Large intestine (tissue), 3 donors: Measurements from ENCODE around the gene MBNL2. TPM values are rescaled to one million over a fixed set of nuclear protein-coding genes. Genes with fewer than 3 reads are reported as not detected.

Experiments used
- DNase-seq, 2 donors: peaks; one replicate each; pipeline versions ENCODE4 v3.0.0 to v3.0.0-alpha.2; 2013
- H3K27ac ChIP-seq: one replicate; pipeline ENCODE4 v1.5.1; 2013; ENCODE audit warnings: low read length
- H3K27me3 ChIP-seq: 2 replicates; pipeline ENCODE4 v1.6.1; 2013; ENCODE audit warnings: low read length; ENCODE audit not compliant: control insufficient read depth, insufficient read depth
- H3K36me3 ChIP-seq: 2 replicates; pipeline ENCODE4 v1.6.1; 2013; ENCODE audit warnings: low read length; ENCODE audit not compliant: control insufficient read depth, insufficient read depth
- H3K4me1 ChIP-seq: one replicate; pipeline ENCODE4 v1.6.1; 2013; ENCODE audit warnings: low read length; ENCODE audit not compliant: control insufficient read depth, insufficient read depth
- H3K4me3 ChIP-seq: one replicate; pipeline ENCODE4 v1.5.1; 2013; ENCODE audit warnings: low read length
- H3K9me3 ChIP-seq: one replicate; pipeline ENCODE4 v1.6.1; 2013; ENCODE audit warnings: mild to moderate bottlenecking, low read depth, low read length, moderate library complexity; ENCODE audit not compliant: control insufficient read depth
- WGBS: methylation state at CpG from one replicate; pipeline ENCODE4 v1.1.5; 2013; ENCODE audit warnings: low lambda C conversion rate; ENCODE audit not compliant: insufficient coverage; 5-methylcytosine and 5-hydroxymethylcytosine counted together
- polyA plus RNA-seq: library from polyadenylated mRNA; unstranded; fragments of 120-200 nt; gene quantifications from one replicate; pipeline ENCODE4 v1.2.1, GENCODE V29; 2013

MBNL2 gene
- polyA plus RNA-seq, 1 donor: 38.6 TPM

DNA sequence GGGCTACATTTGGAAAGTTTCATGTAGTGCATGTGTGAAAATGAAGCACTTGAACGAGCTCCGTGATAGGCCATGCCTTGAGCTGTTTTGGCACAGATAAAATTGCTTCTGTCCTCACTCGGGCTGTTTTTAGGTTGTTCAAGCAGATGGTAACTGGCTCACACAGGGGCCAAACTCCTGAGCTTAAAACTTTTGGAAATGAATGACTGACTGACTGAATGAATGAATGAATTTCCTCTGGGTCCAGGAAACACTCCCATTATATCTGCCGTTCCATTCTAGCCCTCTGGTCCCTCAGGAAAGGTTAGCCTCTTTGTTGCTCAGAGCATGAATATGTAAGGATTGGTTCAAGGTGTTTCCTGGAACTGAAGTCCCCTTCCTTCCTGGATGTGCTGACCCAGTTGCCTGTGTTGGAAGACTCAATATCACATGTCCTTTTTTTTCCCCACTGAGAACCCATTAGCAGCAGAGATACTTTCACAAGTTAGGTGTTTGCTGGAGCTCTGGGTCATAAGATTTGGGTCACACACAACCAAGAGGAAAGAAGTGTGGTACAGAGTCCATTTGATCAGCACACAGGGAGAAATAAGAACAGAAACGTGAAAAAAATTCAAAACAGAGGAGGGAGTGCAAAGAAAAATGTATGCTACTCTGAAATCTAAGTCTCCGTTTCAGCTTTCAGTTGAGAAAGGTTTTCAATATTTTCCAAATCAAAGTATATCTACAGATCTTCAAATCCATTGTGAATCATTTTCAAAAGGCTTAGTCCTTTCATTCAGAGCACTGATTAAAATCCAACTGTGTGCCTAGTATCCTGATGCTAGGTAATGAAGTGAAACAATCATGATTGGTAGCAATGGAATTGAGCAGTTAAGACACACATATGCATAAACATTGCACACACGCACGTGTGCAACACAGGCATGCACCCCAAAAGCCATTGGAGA lies 18.9 kb downstream of the MBNL2 start:
- no peaks in the 10 kb centered on the region for H3K9me3 ChIP-seq
- no peaks in the 10 kb centered on the region for H3K36me3 ChIP-seq
- peaks cover 42% of the 10 kb centered on the region for H3K4me1 ChIP-seq
- DNase-seq: peak; percentile 66 to 79
- H3K4me3 ChIP-seq: no peak overlapping the region
- peak overlapping the region; percentile 62 for H3K27ac ChIP-seq
- no peaks in the 10 kb centered on the region for H3K27me3 ChIP-seq
- WGBS: 66% methylated on average over 3 of the region's 8 CpGs

DNA sequence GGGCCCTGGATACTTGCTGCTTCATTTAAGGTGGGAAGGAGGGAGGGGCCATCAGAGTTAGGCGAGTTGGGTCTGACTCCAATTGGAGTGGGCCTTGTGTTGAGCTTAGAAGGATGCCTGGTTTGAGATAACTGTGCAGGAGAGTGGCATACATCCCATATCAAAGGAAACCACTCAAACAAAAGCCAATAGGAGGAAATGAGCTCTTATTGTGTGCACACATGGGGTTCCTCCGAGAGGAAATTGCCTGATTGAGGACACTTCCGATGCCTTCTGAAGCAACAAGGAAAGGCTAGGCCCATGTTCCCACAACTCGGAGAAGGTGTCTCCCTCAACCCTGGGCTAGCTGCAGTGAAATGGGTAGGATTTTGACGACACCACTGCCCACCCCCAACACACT lies 19.6 kb downstream of the MBNL2 start:
- WGBS: no CpG with 5 or more reads among the region's 5 CpGs
- no peaks in the 10 kb centered on the region for H3K27me3 ChIP-seq
- H3K9me3 ChIP-seq: no peaks in the 10 kb centered on the region
- DNase-seq: no peak
- peaks cover 40% of the 10 kb centered on the region for H3K4me1 ChIP-seq
- H3K27ac ChIP-seq: peak overlapping the region; percentile 62
- no peaks in the 10 kb centered on the region for H3K36me3 ChIP-seq
- H3K4me3 ChIP-seq: no peak overlapping the region

- Histone ChIP-seq H3K27ac (no peak overlapping the region), H3K9me3 (no peaks in the 10 kb centered on the region), H3K4me1 (peaks cover 40% of the 10 kb centered on the region), H3K4me3 (no peak overlapping the region), H3K27me3 (no peaks in the 10 kb centered on the region), H3K36me3 (no peaks in the 10 kb centered on the region)
- DNase-seq: no peak
- WGBS: no CpG with 5 or more reads among the region's 13 CpGs
Measured at GRCh38 chr13:97242755-97243497, 20.8 kb downstream of the MBNL2 start.

DNA sequence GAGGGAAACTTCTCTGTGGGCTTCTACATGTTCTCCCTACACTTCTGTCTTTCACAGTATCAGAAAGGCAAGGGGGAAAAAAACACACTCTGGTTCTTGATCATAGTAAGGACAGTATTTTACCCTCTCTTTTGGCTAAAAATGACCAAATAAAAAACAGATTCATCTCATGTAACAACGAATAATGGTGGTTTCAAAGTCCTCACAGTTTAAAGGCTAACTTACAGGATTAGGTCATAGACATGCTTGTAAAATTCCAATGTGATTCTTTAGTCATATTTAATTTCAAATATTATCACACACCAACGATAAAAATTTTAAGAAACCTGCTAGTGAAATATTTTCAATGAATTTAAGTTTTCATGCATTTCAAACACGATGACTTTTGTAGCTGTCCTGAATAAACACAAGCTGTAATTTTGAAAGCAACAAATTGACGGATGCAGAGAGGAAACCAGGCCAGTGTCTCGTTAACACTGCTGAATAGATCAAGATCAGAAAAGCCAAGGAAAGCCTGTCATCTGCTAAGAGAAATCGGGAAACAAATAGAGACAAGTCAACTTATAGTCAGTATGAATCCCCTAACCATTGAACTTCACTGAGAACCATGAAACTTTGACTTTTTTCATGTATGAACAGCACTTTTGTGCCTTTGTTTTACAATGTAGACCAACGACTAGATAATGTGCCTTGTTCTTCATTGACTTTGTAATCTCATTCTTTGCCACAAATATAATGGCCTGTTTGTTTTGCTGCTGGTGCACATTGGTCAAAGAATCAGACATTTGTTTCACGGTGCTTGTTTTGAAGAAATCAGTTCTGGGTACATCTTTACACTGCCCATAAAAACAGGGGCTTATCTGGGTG lies 22.0 kb downstream of the MBNL2 start:
- H3K27ac ChIP-seq: peak overlapping the region; percentile 75

GRCh38 chr13:97245011-97245410 lies 22.9 kb downstream of the MBNL2 start:
- Histone ChIP-seq H3K27me3 (no peaks in the 10 kb centered on the region), H3K9me3 (no peaks in the 10 kb centered on the region), H3K4me1 (peaks cover 35% of the 10 kb centered on the region), H3K36me3 (no peaks in the 10 kb centered on the region), H3K27ac (peak overlapping the region; percentile 75), H3K4me3 (no peak overlapping the region)
- DNase-seq: peak in 1 of 2 donors; percentile 47

More for the DNA sequence above, 22.0 kb downstream of the MBNL2 start:
- no peaks in the 10 kb centered on the region for H3K9me3 ChIP-seq
- DNase-seq: peak in 1 of 2 donors; percentile 60
- peaks cover 40% of the 10 kb centered on the region for H3K4me1 ChIP-seq
- WGBS: 18% methylated on average over 4 of the region's 8 CpGs
- H3K4me3 ChIP-seq: no peak overlapping the region
- H3K36me3 ChIP-seq: no peaks in the 10 kb centered on the region
- H3K27me3 ChIP-seq: no peaks in the 10 kb centered on the region

DNA sequence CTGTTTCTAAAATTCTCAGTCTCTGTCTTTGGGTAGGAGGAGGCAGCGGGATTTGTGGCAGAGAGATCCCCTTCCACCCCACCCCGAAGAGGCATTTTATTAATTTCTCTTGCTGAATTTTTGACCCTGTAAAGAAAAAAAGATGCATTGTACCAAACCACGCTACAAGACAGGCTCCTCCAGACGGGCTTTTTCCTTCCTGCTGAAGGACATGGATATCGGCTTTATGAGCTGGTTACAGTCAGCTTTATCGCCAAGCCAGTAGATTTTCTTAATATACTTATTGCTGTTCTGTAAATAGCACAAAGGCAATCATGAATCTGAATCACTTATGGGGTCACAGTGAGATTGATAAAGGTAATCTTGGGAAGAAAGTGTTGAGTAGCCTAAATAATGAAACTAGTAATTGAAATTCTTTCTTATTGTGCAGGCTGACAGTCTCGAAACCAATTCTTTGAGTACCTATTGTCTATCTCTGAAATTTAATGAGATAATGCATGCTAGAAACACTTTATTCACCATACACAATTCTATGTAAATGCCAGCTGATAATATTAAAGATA lies 24.5 kb downstream of the MBNL2 start:
- Histone ChIP-seq H3K9me3 (no peaks in the 10 kb centered on the region), H3K4me3 (no peak overlapping the region), H3K27me3 (no peaks in the 10 kb centered on the region), H3K4me1 (peaks cover 22% of the 10 kb centered on the region), H3K27ac (no peak overlapping the region), H3K36me3 (no peaks in the 10 kb centered on the region)
- 67% methylated on average over 1 of the region's 7 CpGs for WGBS
- no peak for DNase-seq

GRCh38 chr13:97248243-97248642 lies 26.1 kb downstream of the MBNL2 start:
- DNase-seq: no peak
- peaks cover 19% of the 10 kb centered on the region for H3K4me1 ChIP-seq
- H3K36me3 ChIP-seq: no peaks in the 10 kb centered on the region
- H3K4me3 ChIP-seq: no peak overlapping the region
- no peaks in the 10 kb centered on the region for H3K27me3 ChIP-seq
- no CpG with 5 or more reads among the region's 6 CpGs for WGBS
- no peak overlapping the region for H3K27ac ChIP-seq
- H3K9me3 ChIP-seq: no peaks in the 10 kb centered on the region

DNA sequence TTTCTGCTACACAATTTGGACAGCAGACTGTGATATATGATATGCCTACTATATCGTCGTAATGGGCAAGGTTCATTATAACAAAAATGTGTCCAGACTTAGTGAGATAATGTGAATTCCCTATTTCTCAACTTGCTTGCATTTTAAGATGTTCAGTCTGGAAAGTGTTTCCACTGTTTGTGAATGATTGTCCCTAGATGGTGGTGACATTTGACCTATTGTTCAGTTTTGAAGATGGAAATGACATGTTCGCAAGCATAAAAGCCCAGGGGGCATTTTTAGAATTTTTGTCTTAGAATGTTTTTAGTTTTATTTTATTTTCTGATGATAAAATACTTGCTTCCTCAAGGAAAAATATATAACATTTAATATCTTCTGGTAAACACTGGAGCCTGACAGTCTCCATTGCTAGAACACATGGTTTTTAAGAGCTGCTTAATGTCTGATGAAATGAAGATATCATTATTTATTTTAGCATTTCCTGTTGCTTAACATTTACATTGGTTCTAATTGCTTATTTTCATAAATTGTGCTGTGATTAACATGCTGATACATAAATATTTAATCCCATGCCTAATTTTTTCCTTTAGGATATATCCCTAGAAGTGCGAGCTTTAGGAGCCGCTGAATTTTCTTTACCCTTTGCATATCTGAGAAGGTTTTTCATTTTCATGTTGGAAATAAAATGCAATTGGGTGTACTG lies 27.1 kb downstream of the MBNL2 start:
- no peak overlapping the region for H3K27ac ChIP-seq
- H3K4me3 ChIP-seq: no peak overlapping the region
- DNase-seq: no peak
- H3K9me3 ChIP-seq: no peaks in the 10 kb centered on the region
- no peaks in the 10 kb centered on the region for H3K36me3 ChIP-seq
- WGBS: 67% methylated on average over 1 of the region's 5 CpGs
- H3K27me3 ChIP-seq: no peaks in the 10 kb centered on the region
- peaks cover 10% of the 10 kb centered on the region for H3K4me1 ChIP-seq

- no peak for DNase-seq
- H3K4me1 ChIP-seq: peaks cover 5% of the 10 kb centered on the region
- H3K9me3 ChIP-seq: no peaks in the 10 kb centered on the region
- H3K27me3 ChIP-seq: no peaks in the 10 kb centered on the region
- WGBS: 93% methylated on average over 3 of the region's 3 CpGs
- no peak overlapping the region for H3K27ac ChIP-seq
- H3K36me3 ChIP-seq: no peaks in the 10 kb centered on the region
- H3K4me3 ChIP-seq: no peak overlapping the region
Measured at GRCh38 chr13:97249796-97250495, 27.8 kb downstream of the MBNL2 start.
